Measurements from ENCODE around the gene TBCD.

GRCh38 chr17:82780971-82781893, 29.4 kb downstream of the TBCD start:
- TF ChIP-seq GATA3 (IDR thresholded peaks at IDR 0.05; ENCODE audit: borderline replicate concordance), result no peak
- TF ChIP-seq CTCF (IDR thresholded peaks at IDR 0.05), result no peak
- no peak for TF ChIP-seq MYC (IDR thresholded peaks at IDR 0.05; ENCODE audit: borderline replicate concordance, low read length)
- no peak for TF ChIP-seq KDM1A (IDR thresholded peaks at IDR 0.05; ENCODE audit: low read depth)
- no peak for TF ChIP-seq REST (IDR thresholded peaks at IDR 0.05)
- TF ChIP-seq ELK1 (IDR thresholded peaks at IDR 0.05; ENCODE audit: low read depth, low read length), result no peak
- no peak for TF ChIP-seq EP300 (IDR thresholded peaks at IDR 0.05)
- TF ChIP-seq POLR2A (IDR thresholded peaks at IDR 0.05; ENCODE audit: low read length), result no peak
- TF ChIP-seq CEBPB (IDR thresholded peaks at IDR 0.05), result no peak
- TF ChIP-seq PHF8 (IDR thresholded peaks at IDR 0.05; ENCODE audit: borderline replicate concordance, low read depth), result no peak
- no peak for TF ChIP-seq PBX3 (IDR thresholded peaks at IDR 0.05)
- no peak for TF ChIP-seq USF2 (IDR thresholded peaks at IDR 0.05)
- no peak for TF ChIP-seq EHMT2 (IDR thresholded peaks at IDR 0.05; ENCODE audit: low read depth)
